HFFc6 (cell line): ENCODE data around the gene QRICH2. TPM values are rescaled to one million over a fixed set of nuclear protein-coding genes. Genes with fewer than 3 reads are reported as not detected.
A peak's percentile ranks its signal among the peaks of the same experiment; 100 is the strongest.
"Not testable (repeated sequence)": the region's sequence is repeated elsewhere in the genome, so short reads cannot be mapped to it uniquely, and the experiment has no call there.

Experiments used
- DNase-seq: peaks from one replicate; pipeline ENCODE4 v3.0.0-alpha.2; 2018
- H3K27ac Mint-ChIP-seq: 2 replicates; pipeline ENCODE4 v1.8.0; 2020; ENCODE audit warnings: mild to moderate bottlenecking, mixed read lengths
- H3K27me3 Mint-ChIP-seq: 2 replicates; pipeline ENCODE4 v1.8.0; 2021; ENCODE audit warnings: mild to moderate bottlenecking, moderate library complexity, mixed read lengths; ENCODE audit not compliant: insufficient read depth
- H3K36me3 Mint-ChIP-seq: 2 replicates; pipeline ENCODE4 v1.8.0; 2021; ENCODE audit warnings: low read depth, mixed read lengths
- H3K4me1 Mint-ChIP-seq: 2 replicates; pipeline ENCODE4 v1.8.0; 2020; ENCODE audit warnings: low read depth, mixed read lengths
- H3K4me3 Mint-ChIP-seq: 2 replicates; pipeline ENCODE4 v1.8.0; 2020; ENCODE audit warnings: mild to moderate bottlenecking, moderate library complexity, mixed read lengths
- H3K9me3 Mint-ChIP-seq: 2 replicates; pipeline ENCODE4 v1.8.0; 2020; ENCODE audit warnings: mild to moderate bottlenecking, mixed read lengths
- total RNA-seq, 6 experiments: library from RNA; stranded (reverse); fragmentation: NEBNext Ultra II Directional; extraction: Animal tissue kit (Norgen Biotek cat#: 25700); gene quantifications; 2 replicates in 1 of 6; 3 replicates in 5 of 6; pipeline ENCODE4 v1.2.3, GENCODE V29; 2021
- TF ChIP-seq, protein P1 (sequence below): fragments of 200-600 bp; sonication (generic); IDR thresholded peaks from 2 replicates; pipeline ENCODE4 v1.5.0; 2021; ENCODE audit warnings: antibody characterized with exemption, mild to moderate bottlenecking

QRICH2 gene
- total RNA-seq, 6 experiments from 2014 or later: 1.2 to 2.3 (median 1.4) TPM

DNA sequence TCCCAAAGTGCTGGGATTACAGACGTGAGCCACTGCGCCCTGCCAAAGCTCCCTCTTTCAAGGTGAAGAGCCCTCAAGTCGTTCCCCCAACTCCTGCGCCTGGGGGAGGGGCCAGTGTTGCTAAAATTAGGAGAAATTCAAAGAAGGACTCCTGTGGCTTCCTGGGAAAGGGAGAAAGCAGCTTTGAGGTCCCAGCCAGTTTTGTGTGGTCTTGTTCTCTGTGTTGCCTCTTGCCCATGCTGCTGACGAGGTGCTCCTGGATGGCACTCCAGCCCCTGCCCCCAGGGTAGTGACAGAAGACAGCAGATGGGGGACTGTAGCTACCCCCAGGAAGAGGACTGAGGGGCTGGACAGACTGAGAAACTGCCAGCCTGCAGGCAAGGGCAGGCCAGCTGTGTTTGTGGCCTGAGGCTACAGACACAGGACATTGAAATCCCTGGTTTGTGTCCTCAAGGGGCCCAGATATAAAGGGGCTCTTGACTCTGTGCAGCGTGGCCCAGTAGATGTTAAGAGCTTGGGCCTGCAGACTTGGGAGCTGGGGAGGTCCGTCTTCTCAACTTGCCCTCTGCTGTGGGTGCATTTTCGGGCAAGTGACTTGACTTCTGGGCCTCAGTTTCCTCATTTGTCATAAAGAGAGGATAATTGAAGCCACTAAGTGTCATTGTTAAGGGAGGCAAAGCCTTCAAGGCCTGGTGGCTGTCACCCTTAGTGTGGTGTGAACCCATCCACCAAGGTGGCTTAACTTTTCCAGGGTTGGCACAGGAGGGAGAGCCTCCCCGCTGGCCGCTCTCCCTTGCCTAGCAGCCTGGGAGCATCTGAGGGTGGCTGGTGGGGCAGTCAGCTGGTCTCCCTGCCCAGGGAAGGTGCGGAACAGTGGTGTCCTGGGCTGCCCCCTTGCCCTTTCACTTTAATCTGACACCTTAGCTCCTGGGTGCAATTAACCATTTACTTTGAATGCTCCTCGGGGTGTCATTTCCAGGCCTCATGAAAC, 38.8 kb downstream of the QRICH2 start:
- Mint-ChIP-seq H3K4me3 (peak overlapping the region; percentile 20), H3K27ac (peak overlapping the region; percentile 82), H3K36me3 (0 out of 2 replicates have a peak, but pooled peaks cover 4% of the 10 kb centered on the region), H3K4me1 (peaks cover 32% of the 10 kb centered on the region), H3K9me3 (no peaks in the 10 kb centered on the region), H3K27me3 (peaks cover 8% of the 10 kb centered on the region)
- no peak for DNase-seq
- TF ChIP-seq, protein P1, sequence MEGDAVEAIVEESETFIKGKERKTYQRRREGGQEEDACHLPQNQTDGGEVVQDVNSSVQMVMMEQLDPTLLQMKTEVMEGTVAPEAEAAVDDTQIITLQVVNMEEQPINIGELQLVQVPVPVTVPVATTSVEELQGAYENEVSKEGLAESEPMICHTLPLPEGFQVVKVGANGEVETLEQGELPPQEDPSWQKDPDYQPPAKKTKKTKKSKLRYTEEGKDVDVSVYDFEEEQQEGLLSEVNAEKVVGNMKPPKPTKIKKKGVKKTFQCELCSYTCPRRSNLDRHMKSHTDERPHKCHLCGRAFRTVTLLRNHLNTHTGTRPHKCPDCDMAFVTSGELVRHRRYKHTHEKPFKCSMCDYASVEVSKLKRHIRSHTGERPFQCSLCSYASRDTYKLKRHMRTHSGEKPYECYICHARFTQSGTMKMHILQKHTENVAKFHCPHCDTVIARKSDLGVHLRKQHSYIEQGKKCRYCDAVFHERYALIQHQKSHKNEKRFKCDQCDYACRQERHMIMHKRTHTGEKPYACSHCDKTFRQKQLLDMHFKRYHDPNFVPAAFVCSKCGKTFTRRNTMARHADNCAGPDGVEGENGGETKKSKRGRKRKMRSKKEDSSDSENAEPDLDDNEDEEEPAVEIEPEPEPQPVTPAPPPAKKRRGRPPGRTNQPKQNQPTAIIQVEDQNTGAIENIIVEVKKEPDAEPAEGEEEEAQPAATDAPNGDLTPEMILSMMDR: no peak

DNA sequence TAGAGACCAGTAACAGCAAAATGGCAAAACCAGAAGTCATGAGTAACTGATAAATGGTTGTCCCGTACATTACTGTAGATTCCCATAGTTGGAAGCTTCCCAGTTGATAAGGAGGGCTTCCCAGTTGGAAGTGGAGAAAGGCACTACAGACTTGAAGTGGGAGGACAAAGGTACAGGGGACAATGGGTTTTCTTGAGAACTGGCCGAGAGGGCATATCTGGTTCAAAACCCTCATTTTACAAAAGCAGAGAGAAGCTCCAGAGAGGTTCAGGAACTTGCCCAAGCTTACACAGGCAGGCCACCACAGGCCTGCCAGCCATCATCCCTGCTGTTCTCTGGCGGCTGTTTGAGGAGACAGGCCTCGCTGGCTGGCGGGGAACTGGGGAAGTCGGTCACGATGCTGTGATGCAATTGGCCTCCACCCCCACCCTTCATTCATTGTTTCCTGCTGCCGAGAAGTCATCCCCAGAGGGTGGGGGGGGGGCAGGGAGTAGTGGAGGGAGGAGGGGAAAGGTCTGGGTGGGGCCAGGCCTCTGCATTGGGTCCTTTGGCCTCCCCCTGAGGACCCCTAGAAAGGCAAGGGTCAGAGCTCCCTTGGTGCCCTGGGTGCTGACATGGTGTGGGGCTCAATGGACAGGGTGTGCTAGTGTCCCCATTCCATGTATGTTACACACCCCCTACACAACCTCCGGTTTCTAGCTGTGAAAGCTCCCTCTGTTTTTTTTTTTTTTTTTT, 39.9 kb downstream of the QRICH2 start:
- peak overlapping the region; percentile 58 for H3K4me3 Mint-ChIP-seq
- peaks cover 7% of the 10 kb centered on the region for H3K27me3 Mint-ChIP-seq
- 0 out of 2 replicates have a peak, but pooled peaks cover 4% of the 10 kb centered on the region for H3K36me3 Mint-ChIP-seq
- peaks cover 43% of the 10 kb centered on the region for H3K4me1 Mint-ChIP-seq
- H3K27ac Mint-ChIP-seq: peak overlapping the region; percentile 82
- peak; percentile 48 for DNase-seq
- TF ChIP-seq, protein P1: no peak
- no peaks in the 10 kb centered on the region for H3K9me3 Mint-ChIP-seq

- H3K9me3 Mint-ChIP-seq, H3K27me3 Mint-ChIP-seq, H3K36me3 Mint-ChIP-seq, DNase-seq: not testable (repeated sequence)
- H3K27ac Mint-ChIP-seq: peak overlapping the region; percentile 82
- H3K4me3 Mint-ChIP-seq: peak overlapping the region; percentile 58
- peaks cover 47% of the 10 kb centered on the region for H3K4me1 Mint-ChIP-seq
Observed at GRCh38 chr17:76267581-76268001, 40.5 kb downstream of the QRICH2 start.

GRCh38 chr17:76267051-76267576, 41.0 kb downstream of the QRICH2 start:
- Mint-ChIP-seq H3K4me1 (peaks cover 47% of the 10 kb centered on the region), H3K27ac (peak overlapping the region; percentile 88), H3K36me3 (0 out of 2 replicates have a peak, but pooled peaks cover 4% of the 10 kb centered on the region), H3K27me3 (no peaks in the 10 kb centered on the region; the same call in 1 of the 2 replicates), H3K4me3 (peak overlapping the region; percentile 90), H3K9me3 (no peaks in the 10 kb centered on the region)
- no peak for DNase-seq
- TF ChIP-seq, protein P1: no peak

- Mint-ChIP-seq H3K27me3 (no peaks in the 10 kb centered on the region; the same call in 1 of the 2 replicates), H3K4me1 (peaks cover 47% of the 10 kb centered on the region), H3K4me3 (peak overlapping the region; percentile 90), H3K36me3 (0 out of 2 replicates have a peak, but pooled peaks cover 4% of the 10 kb centered on the region), H3K27ac (peak overlapping the region; percentile 88), H3K9me3 (no peaks in the 10 kb centered on the region)
- TF ChIP-seq, protein P1: no peak
- no peak for DNase-seq
Observed at GRCh38 chr17:76266244-76266938, 41.7 kb downstream of the QRICH2 start.
